Duodenal mucosa (tissue), 2 donors: ENCODE results near the gene GZMH.
"Not testable (repeated sequence)": the region's sequence is repeated elsewhere in the genome, so short reads cannot be mapped to it uniquely, and the experiment has no call there.

Experiments
- H3K27ac ChIP-seq: one replicate; pipeline ENCODE4 v1.7.0; 2013; ENCODE audit warnings: low read depth, low read length
- H3K27me3 ChIP-seq, 2 donors: one replicate each; pipeline ENCODE4 v1.7.0; 2013; ENCODE audit warnings: low read length in 2 of 2, control low read depth in 1 of 2; ENCODE audit not compliant: insufficient read depth in 2 of 2, control insufficient read depth in 1 of 2
- H3K36me3 ChIP-seq, 2 donors: one replicate each; pipeline ENCODE4 v1.7.0; 2013; ENCODE audit warnings: low read length in 2 of 2, control low read depth in 1 of 2; ENCODE audit not compliant: insufficient read depth in 2 of 2, control insufficient read depth in 1 of 2
- H3K4me1 ChIP-seq, 2 donors: one replicate each; pipeline ENCODE4 v1.7.0; 2013; ENCODE audit warnings: low read length in 2 of 2, control low read depth in 1 of 2; ENCODE audit not compliant: insufficient read depth in 2 of 2, control insufficient read depth in 1 of 2
- H3K4me3 ChIP-seq, 2 donors: one replicate each; pipeline ENCODE4 v1.7.0; 2013; ENCODE audit warnings: low read length in 2 of 2, low read depth in 1 of 2
- H3K9ac ChIP-seq, 2 donors: one replicate each; pipeline ENCODE4 v1.7.0; 2013; ENCODE audit warnings: low read length in 2 of 2, low read depth in 1 of 2
- H3K9me3 ChIP-seq, 2 donors: one replicate each; pipeline ENCODE4 v1.7.0; 2013; ENCODE audit warnings: low read length in 2 of 2, control low read depth in 1 of 2; ENCODE audit not compliant: control insufficient read depth in 1 of 2

GZMH gene

GRCh38 chr14:24595073-24595808 is 14.2 kb downstream of the GZMH start:
- H3K36me3 ChIP-seq = no peaks in the 10 kb centered on the region
- no peak overlapping the region for H3K9ac ChIP-seq
- H3K4me1 ChIP-seq = no peaks in the 10 kb centered on the region
- no peak overlapping the region for H3K4me3 ChIP-seq
- no peaks in the 10 kb centered on the region for H3K27me3 ChIP-seq
- H3K27ac ChIP-seq = no peak overlapping the region
- peaks cover 0 to 6% of the 10 kb centered on the region in 2 donors for H3K9me3 ChIP-seq

GRCh38 chr14:24591004-24591403 is 18.5 kb downstream of the GZMH start:
- not testable (repeated sequence) for H3K27me3 ChIP-seq, H3K9ac ChIP-seq, H3K9me3 ChIP-seq, H3K4me1 ChIP-seq, H3K36me3 ChIP-seq, H3K27ac ChIP-seq, H3K4me3 ChIP-seq

GRCh38 chr14:24584402-24584801 is 25.1 kb downstream of the GZMH start:
- H3K4me1 ChIP-seq, H3K4me3 ChIP-seq, H3K9me3 ChIP-seq, H3K27me3 ChIP-seq, H3K9ac ChIP-seq, H3K36me3 ChIP-seq, H3K27ac ChIP-seq: not testable (repeated sequence)

- H3K9ac ChIP-seq = no peak overlapping the region
- no peaks in the 10 kb centered on the region for H3K27me3 ChIP-seq
- no peak overlapping the region for H3K27ac ChIP-seq
- H3K36me3 ChIP-seq = no peaks in the 10 kb centered on the region
- peaks cover 0 to 2% of the 10 kb centered on the region in 2 donors for H3K9me3 ChIP-seq
- no peak overlapping the region for H3K4me3 ChIP-seq
- no peaks in the 10 kb centered on the region for H3K4me1 ChIP-seq
These were observed 30.9 kb downstream of the GZMH start for GRCh38 chr14:24578558-24578957.

GRCh38 chr14:24576771-24577170 is 32.7 kb downstream of the GZMH start:
- Histone ChIP-seq H3K9me3 (no peaks in the 10 kb centered on the region), H3K4me3 (no peak overlapping the region), H3K27me3 (no peaks in the 10 kb centered on the region), H3K4me1 (no peaks in the 10 kb centered on the region), H3K27ac (no peak overlapping the region), H3K9ac (no peak overlapping the region), H3K36me3 (no peaks in the 10 kb centered on the region)

- no peaks in the 10 kb centered on the region for H3K27me3 ChIP-seq
- H3K27ac ChIP-seq = no peak within 1 kb of the TSS
- H3K9ac ChIP-seq = no peak within 1 kb of the TSS
- H3K36me3 ChIP-seq = no peaks in the 10 kb centered on the region
- H3K4me1 ChIP-seq = no peaks in the 10 kb centered on the region
- no peak within 1 kb of the TSS for H3K4me3 ChIP-seq
- H3K9me3 ChIP-seq = no peaks in the 10 kb centered on the region
These were observed 33.3 kb downstream of the GZMH start, which contains the start of gene CTSG for GRCh38 chr14:24576182-24576581. Gene CTSG (minus strand): TSS chr14:24576250. CDS start chr14:24576223, 27 bp downstream.

- H3K27ac ChIP-seq = no peak overlapping the region
- H3K9ac ChIP-seq = no peak overlapping the region
- no peaks in the 10 kb centered on the region for H3K27me3 ChIP-seq
- H3K4me1 ChIP-seq = no peaks in the 10 kb centered on the region
- no peaks in the 10 kb centered on the region for H3K36me3 ChIP-seq
- no peak overlapping the region for H3K4me3 ChIP-seq
- H3K9me3 ChIP-seq = no peaks in the 10 kb centered on the region
These were observed 35.2 kb downstream of the GZMH start for GRCh38 chr14:24574206-24574774.

GRCh38 chr14:24566318-24566717 is 43.2 kb downstream of the GZMH start:
- Histone ChIP-seq H3K4me1 (no peaks in the 10 kb centered on the region), H3K27me3 (no peaks in the 10 kb centered on the region), H3K9ac (no peak overlapping the region), H3K4me3 (no peak overlapping the region), H3K36me3 (no peaks in the 10 kb centered on the region), H3K9me3 (peaks cover 0 to 2% of the 10 kb centered on the region in 2 donors), H3K27ac (no peak overlapping the region)

- Histone ChIP-seq H3K27me3 (no peaks in the 10 kb centered on the region), H3K9me3 (peaks cover 0 to 2% of the 10 kb centered on the region in 2 donors), H3K4me1 (no peaks in the 10 kb centered on the region), H3K36me3 (no peaks in the 10 kb centered on the region), H3K4me3 (no peak overlapping the region), H3K27ac (no peak overlapping the region), H3K9ac (no peak overlapping the region)
These were observed 43.7 kb downstream of the GZMH start for GRCh38 chr14:24565766-24566165.

- peaks cover 0 to 2% of the 10 kb centered on the region in 2 donors for H3K9me3 ChIP-seq
- H3K9ac ChIP-seq = no peak overlapping the region
- no peak overlapping the region for H3K4me3 ChIP-seq
- no peak overlapping the region for H3K27ac ChIP-seq
- no peaks in the 10 kb centered on the region for H3K36me3 ChIP-seq
- H3K4me1 ChIP-seq = no peaks in the 10 kb centered on the region
- H3K27me3 ChIP-seq = no peaks in the 10 kb centered on the region
These were observed 46.0 kb downstream of the GZMH start for GRCh38 chr14:24563505-24563904.
